ENCODE measurements around the gene FBXL7.

GRCh38 chr5:15734058-15734457 lies 234.1 kb downstream of the FBXL7 start:
- TF ChIP-seq, protein P1, sequence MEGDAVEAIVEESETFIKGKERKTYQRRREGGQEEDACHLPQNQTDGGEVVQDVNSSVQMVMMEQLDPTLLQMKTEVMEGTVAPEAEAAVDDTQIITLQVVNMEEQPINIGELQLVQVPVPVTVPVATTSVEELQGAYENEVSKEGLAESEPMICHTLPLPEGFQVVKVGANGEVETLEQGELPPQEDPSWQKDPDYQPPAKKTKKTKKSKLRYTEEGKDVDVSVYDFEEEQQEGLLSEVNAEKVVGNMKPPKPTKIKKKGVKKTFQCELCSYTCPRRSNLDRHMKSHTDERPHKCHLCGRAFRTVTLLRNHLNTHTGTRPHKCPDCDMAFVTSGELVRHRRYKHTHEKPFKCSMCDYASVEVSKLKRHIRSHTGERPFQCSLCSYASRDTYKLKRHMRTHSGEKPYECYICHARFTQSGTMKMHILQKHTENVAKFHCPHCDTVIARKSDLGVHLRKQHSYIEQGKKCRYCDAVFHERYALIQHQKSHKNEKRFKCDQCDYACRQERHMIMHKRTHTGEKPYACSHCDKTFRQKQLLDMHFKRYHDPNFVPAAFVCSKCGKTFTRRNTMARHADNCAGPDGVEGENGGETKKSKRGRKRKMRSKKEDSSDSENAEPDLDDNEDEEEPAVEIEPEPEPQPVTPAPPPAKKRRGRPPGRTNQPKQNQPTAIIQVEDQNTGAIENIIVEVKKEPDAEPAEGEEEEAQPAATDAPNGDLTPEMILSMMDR (IDR thresholded peaks at IDR 0.05; ENCODE audit: low read depth, low read length), result no peak
- no peak for TF ChIP-seq EZH2phosphoT487 (IDR thresholded peaks at IDR 0.05; ENCODE audit: low read depth)

Measured in OCI-LY3 (cell line).